Sciatic nerve (tissue), 2 donors: ENCODE measurements around the gene RPS16. TPM values are rescaled to one million over a fixed set of nuclear protein-coding genes. Genes with fewer than 3 reads are reported as not detected.

ENCODE experiments used
- ATAC-seq: fragments of 200-7000 bp; cut with Tn5 transposase; one replicate; pipeline ENCODE4 v1.9.1; 2020; ENCODE audit warnings: mild to moderate bottlenecking, moderate library complexity
- DNase-seq: peaks from one replicate; pipeline ENCODE4 v3.0.0-alpha.2; 2020; ENCODE audit warnings: low spot score
- intact Hi-C: fragments of 100-400 bp; cut with DNase I; formaldehyde crosslinking; loops from one replicate; pipeline ENCODE4 v1.14.2; 2022
- total RNA-seq: library from RNA; stranded (reverse); fragmentation: NEBNext Ultra II Directional; extraction: Animal tissue kit (Norgen Biotek cat#: 25700); gene quantifications from one replicate; pipeline ENCODE4 v1.2.1, GENCODE V29; 2021
- donor health status: DM: no; HTN: no; CAD: no.
- donor health status: DM: no; HTN: no; CAD: no.

RPS16 gene
- total RNA-seq, 1 donor from 2014 or later = 1,367 TPM

GRCh38 chr19:39427707-39428106, 8.0 kb downstream of the RPS16 start:
- intact Hi-C loops = no loop called here
- DNase-seq (no peak), ATAC-seq (no peak)

DNA sequence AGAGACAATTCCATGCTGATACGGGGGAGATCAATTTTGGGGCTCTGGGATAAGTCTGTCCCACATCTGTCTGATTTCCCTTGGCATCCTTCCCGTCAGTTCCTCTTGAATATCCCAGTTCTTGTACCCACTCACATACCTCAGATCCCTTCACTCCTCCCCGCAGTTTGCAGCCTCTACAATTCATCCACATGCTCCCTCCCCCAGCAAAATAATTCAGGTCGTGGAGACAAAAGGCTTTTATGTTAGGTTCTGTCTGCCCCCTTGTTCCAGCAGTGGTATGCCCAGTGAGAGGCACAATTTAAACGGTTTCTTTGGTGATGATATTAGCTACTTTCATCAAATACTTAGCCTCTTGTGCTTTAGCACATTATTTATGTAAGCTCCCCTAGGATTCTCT, 9.6 kb downstream of the RPS16 start:
- ATAC-seq (no peak), DNase-seq (no peak)
- intact Hi-C loops = no loop called here

DNA sequence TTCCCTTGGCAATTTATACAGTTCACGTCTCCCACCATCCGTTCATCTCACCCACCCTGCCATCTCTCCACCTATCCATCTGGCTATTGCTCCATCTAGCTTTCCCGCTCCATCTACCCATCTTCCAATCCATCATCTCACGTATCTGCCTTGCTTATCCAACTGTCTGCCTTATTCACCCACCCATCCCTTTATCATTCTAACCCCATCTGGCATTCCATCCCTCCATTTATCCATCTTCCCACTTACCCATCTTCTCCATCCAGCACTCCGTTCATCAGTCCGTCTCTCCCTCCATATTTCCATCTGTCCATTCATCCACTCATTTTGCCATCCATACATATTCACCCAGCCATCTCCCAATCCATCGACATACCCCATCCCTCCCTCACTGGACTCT, 10.0 kb downstream of the RPS16 start:
- DNase-seq = no peak
- intact Hi-C loops = no loop called here
- no peak for ATAC-seq

- no peak for ATAC-seq
- intact Hi-C loops = no loop called here
Observed at GRCh38 chr19:39424934-39425333, 10.8 kb downstream of the RPS16 start.

GRCh38 chr19:39423258-39424086, 12.3 kb downstream of the RPS16 start:
- intact Hi-C loops = no loop called here
- ATAC-seq (no peak), DNase-seq (no peak)

More at GRCh38 chr19:39424934-39425333, 10.8 kb downstream of the RPS16 start:
- no peak for DNase-seq

DNA sequence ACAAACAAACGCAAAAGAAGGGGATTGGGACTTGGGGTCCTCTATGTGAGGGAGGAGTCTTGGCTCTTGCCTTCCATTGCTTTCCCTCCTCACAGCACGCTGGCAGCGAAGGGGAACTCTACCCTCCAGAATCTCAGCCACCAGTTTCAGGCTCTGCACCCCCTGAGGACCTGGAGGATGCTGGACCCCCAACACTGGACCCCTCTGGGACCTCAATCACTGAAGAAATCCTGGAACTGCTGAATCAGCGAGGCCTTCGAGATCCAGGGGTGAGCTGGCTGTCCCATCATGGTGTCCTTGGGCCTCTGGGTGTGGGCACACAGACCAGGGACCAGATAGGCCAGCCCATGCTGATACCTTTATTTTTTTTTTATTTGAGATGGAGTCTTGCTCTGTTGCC, 13.7 kb downstream of the RPS16 start:
- intact Hi-C loops = no loop called here
- no peak for DNase-seq
- no peak for ATAC-seq

DNA sequence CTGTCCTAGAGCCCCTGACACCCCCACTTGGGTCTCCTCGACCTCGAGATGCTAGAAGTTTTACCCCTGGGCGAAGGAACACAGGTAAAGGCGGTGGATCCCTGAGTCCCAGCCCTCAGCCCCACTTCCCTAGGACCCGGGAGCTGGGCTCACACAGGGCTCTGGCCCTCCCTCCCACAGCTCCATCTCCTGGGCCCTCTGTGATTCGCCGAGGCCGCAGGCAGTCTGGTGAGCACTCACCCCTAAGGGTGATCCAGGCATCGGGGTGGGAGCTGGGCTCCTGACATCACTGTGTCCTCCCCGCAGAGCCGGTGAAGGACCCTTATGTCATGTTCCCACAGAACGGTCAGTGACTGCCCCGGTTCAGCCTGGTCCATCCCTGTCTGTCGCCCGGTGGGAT, 15.0 kb downstream of the RPS16 start:
- no peak for DNase-seq
- intact Hi-C loops = no loop called here
- no peak for ATAC-seq

GRCh38 chr19:39419003-39419402, 16.7 kb downstream of the RPS16 start:
- ATAC-seq (no peak), DNase-seq (no peak)
- intact Hi-C loops = no loop called here

- no peak for ATAC-seq
- intact Hi-C loops = no loop called here
- DNase-seq = no peak
Observed at GRCh38 chr19:39417463-39418181, 18.1 kb downstream of the RPS16 start.

DNA sequence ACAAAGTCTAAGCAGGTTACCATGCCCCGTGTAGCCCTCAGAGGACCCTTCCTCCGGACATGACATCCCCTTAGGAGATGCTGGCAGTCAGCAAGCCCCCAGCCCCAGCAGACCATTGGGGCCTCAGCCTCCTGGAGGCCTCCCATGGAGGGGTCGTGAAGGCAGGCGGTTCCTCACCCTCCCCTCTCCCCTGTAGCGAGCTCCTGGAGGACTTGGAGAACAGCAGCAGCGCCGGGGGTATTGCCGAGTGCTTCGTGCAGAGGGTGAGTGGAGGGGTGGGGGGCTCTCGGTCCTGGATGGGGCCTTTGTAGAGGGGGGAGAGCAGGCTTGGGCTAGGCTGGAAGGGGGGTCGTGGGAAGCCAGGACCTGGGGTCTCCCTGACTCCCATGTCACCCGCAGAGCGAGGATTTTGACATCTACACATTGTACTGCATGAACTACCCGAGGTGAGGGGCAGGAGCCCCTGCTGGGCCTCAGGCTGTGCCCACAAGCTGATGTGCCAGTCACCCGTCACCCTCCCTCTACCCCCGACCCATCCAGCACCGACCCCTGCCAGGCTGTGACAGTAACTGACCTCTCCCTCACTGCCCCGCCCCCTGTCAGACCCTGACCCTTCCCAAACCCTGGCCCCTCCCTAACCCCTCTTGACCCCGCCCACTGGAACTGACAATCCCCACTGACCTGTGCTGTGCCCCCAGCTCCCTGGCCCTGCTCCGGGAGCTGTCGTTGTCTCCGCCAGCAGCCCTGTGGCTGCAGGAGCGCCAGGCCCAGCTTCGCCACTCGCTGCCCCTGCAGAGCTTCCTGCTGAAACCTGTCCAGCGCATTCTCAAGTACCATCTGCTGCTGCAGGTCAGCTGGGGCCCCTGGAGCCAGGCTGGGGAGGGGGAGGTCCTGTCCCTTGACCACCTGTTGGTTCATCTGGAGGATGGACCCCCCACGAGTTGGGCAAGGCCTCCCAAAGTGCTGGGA, 19.3 kb downstream of the RPS16 start:
- ATAC-seq = no peak
- peak; percentile 73 for DNase-seq
- intact Hi-C loops = no loop called here

DNA sequence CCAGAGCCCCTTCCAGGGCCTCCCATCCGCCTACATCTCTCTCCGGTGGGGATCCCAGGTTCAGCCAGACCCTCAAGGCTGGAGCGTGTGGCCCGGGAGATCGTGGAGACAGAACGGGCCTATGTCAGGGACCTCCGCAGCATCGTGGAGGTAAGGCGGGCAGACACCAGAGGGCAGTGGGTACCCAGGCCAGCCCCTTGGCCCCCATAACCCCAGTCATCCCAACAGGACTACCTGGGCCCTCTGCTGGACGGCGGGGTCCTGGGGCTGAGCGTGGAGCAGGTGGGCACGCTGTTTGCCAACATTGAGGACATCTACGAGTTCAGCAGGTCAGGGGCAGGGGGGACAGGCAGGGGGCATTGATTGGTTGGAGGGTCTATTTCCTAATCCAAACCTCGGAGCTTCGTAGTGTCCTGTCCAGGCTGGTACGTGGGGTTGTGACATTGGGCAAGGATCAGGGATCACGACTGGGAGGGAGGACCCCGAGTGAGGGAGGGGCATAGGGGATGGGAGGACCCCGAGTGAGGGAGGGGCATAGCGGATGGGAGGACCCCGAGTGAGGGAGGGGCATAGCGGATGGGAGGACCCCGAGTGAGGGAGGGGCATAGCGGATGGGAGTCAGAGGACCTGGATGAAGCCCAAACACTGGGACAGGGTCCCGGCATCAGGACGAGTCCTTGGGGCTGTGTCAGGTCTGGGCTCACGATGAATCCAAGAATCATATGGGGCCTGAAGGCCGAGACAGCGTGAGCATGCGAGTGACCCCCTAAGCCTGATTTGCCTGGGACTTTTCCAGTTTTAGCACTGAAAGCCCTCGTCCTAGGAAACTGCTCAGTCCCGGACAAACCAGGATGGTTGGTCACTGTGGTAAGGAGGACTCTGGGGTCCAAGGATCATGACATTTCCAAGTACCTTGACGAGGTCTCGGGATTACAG, 20.4 kb downstream of the RPS16 start:
- no peak for ATAC-seq
- no peak for DNase-seq
- intact Hi-C loops = no loop called here

GRCh38 chr19:39413911-39414608, 21.7 kb downstream of the RPS16 start:
- DNase-seq (peak; percentile 73), ATAC-seq (no peak)
- intact Hi-C loops = no loop called here

GRCh38 chr19:39413272-39413910, 22.4 kb downstream of the RPS16 start:
- intact Hi-C loops = no loop called here

DNA sequence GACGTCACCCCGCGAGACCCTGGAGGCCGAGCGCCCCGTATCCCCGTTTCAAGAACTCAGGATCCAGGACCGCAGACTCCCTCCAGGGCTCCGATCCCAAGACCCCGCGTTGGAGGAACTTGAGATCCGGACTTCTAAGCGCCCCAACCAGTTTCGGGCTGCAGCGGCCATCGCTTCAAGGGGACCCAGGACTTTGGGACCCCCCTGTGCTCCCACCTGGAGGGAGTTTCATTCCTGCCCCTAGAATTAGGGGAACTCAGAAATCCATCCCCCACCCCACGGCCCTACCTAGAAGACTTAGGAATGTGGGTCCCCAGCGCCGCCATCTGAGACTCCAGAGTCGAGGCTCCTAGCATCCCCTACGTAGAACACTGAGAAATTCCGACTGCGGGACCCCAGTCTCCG, 22.9 kb downstream of the RPS16 start:
- DNase-seq = peak; percentile 83
- intact Hi-C loops = no loop called here
- no peak for ATAC-seq

More at GRCh38 chr19:39413272-39413910, 22.4 kb downstream of the RPS16 start:
- ATAC-seq (no peak), DNase-seq (peak; percentile 89)

DNA sequence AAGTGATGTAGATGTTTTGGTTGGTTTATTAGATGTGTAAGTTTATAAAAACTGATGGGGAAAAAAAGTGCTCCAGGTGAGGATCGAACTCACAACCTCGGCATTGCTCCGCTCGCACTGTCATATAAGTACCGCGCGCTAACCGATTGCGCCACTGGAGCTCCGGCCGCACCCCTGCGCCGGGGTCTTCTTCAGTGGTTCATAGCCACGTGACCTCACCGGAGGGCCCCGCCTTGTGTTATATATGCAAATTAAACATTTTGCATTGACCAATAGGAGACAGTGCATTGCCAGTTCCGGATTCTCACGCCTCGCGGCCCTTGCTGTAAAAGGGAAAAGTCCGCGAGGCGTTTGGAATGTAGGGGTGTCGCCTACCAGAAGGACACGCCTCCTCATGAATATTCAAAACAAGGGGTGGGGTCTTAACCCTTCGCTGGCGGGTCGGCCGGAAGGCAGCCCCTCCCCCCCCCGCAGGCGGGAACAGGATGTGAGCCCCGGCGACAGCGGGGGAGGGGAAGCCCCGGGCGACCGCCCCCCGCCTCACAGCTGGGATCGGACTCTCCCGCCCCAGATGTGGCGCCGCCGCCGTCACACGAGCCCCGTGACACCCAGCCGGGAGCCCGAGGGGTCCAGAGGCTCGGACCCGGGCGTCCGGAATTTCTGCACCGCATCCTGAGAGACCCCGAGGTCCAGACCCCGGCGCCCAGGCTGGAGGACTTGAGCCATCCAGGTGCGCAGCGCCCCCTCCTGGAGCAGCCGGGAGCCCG, 23.5 kb downstream of the RPS16 start, which contains the start of gene PLEKHG2:
Gene PLEKHG2, plus strand, starts transcription at position 570 of the 767 bp plus-strand sequence. CDS start 1,418 bp downstream, outside the sequence.
- DNase-seq = peak; percentile 98
- intact Hi-C loops = no loop called here
- peak; percentile 70 for ATAC-seq

DNA sequence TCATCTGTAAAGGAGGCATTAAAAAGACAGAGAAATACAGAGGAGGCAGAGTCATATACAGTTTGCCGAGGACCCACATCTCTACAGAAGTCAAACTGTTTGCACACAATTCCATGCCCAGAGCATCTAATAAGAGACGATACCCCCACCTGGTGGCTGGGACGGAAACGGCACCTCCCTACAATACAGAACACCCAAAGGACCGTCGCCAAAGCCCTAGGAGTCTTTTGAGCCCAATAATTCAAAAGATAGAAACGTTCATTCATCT, 24.0 kb downstream of the RPS16 start:
- peak; percentile 95 for DNase-seq

More for the DNA sequence above, 24.0 kb downstream of the RPS16 start:
- intact Hi-C loops = no loop called here
- ATAC-seq = peak; percentile 45
